Sigmoid colon (tissue), 7 donors: ENCODE measurements around the gene PDRG1. TPM values are rescaled to one million over a fixed set of nuclear protein-coding genes. Genes with fewer than 3 reads are reported as not detected.

Experiments used
- DNase-seq: peaks from one replicate; pipeline ENCODE4 v3.0.0-alpha.2; 2019
- H3K27ac ChIP-seq, 4 donors: fragments of 200-600 bp; sonication (generic); one replicate each; pipeline ENCODE4 v1.5.1; 2016 to 2019; ENCODE audit warnings: mild to moderate bottlenecking in 1 of 4
- H3K27me3 ChIP-seq, 3 donors: fragments of 200-600 bp; sonication (generic); one replicate each; pipeline ENCODE4 v1.5.1; 2019; ENCODE audit warnings: mild to moderate bottlenecking in 1 of 3
- H3K36me3 ChIP-seq, 4 donors: fragments of 200-600 bp; sonication (generic); one replicate each; pipeline ENCODE4 v1.5.1; 2016 to 2019
- H3K4me1 ChIP-seq, 4 donors: fragments of 200-600 bp; sonication (generic); one replicate each; pipeline ENCODE4 v1.5.1; 2017 to 2019
- H3K4me3 ChIP-seq, 4 donors: fragments of 200-600 bp; sonication (generic); one replicate each; pipeline ENCODE4 v1.5.1; 2017 to 2019; ENCODE audit warnings: mild to moderate bottlenecking in 2 of 4, moderate library complexity in 1 of 4
- H3K9me3 ChIP-seq, 4 donors: fragments of 200-600 bp in 3 of 4; sonication (generic) in 3 of 4; one replicate each; pipeline versions ENCODE4 v1.5.1 to v1.6.1; 2013 to 2019
- CTCF ChIP-seq, 4 experiments: fragments of 450-650 bp in 3 of 4; fragments of 200-600 bp in 1 of 4; IDR thresholded peaks; one replicate each; pipeline ENCODE4 v1.5.1; 2016 to 2019; ENCODE audit warnings: antibody characterized with exemption in 4 of 4, mild to moderate bottlenecking in 3 of 4, moderate library complexity in 2 of 4
- EP300 ChIP-seq, 4 donors: sonication (generic); formaldehyde crosslinking; IDR thresholded peaks; one replicate each; pipeline ENCODE4 v1.6.1; 2017; ENCODE audit warnings: antibody characterized with exemption in 4 of 4
- POLR2A ChIP-seq, 2 donors: fragments of 450-650 bp; IDR thresholded peaks; one replicate each; pipeline ENCODE4 v1.6.1; 2016; ENCODE audit warnings: antibody characterized with exemption in 2 of 2, mild to moderate bottlenecking in 2 of 2, moderate library complexity in 2 of 2
- POLR2AphosphoS5 ChIP-seq, 4 donors: sonication (generic); formaldehyde crosslinking; IDR thresholded peaks; one replicate each; pipeline ENCODE4 v1.6.1; 2017; ENCODE audit warnings: antibody characterized with exemption in 4 of 4
- WGBS, 2 donors: extraction: QIAGEN DNeasy Blood & Tissue Kit; methylation state at CpG; one replicate each; pipeline ENCODE4 v1.1.7; 2013; 5-methylcytosine and 5-hydroxymethylcytosine counted together
- intact Hi-C: fragments of 100-400 bp; cut with DNase I; formaldehyde crosslinking; loops from one replicate; pipeline ENCODE4 v1.15.1; 2023
- polyA plus RNA-seq, 3 donors: library from polyadenylated mRNA; stranded (reverse); fragments of 200-250 nt; gene quantifications; one replicate each; pipeline ENCODE4 v1.2.3, GENCODE V29; 2013
- total RNA-seq, 4 donors: library from RNA; depleted of rRNA; stranded (reverse); fragments of >200 nt; gene quantifications; one replicate each; pipeline ENCODE4 v1.1.0, GENCODE V29; 2016
- donor health status: healthy with polysubstance abuse.
- donor health status: Bipolar disorder and iron deficiency.
- donor health status: healthy.

The PDRG1 gene
- total and polyA plus RNA-seq, 7 donors, result 5.0 to 15.2 (median 10.2) TPM

GRCh38 chr20:31909253-31910070 is 42.4 kb downstream of the PDRG1 start:
- H3K4me1 ChIP-seq, result no peaks in the 10 kb centered on the region
- TF ChIP-seq CTCF (IDR thresholded peaks at IDR 0.05), result no peak
- TF ChIP-seq POLR2AphosphoS5 (IDR thresholded peaks at IDR 0.05), result no peak
- TF ChIP-seq EP300 (IDR thresholded peaks at IDR 0.05), result no peak
- TF ChIP-seq POLR2A (IDR thresholded peaks at IDR 0.05), result no peak
- WGBS, 2 donors, result 88 to 92% methylated on average over 17 of the region's 17 CpGs

GRCh38 chr20:31908424-31908823 is 43.4 kb downstream of the PDRG1 start:
- peak; percentile 24 for DNase-seq
- H3K9me3 ChIP-seq, result no peaks in the 10 kb centered on the region
- no peak overlapping the region for H3K27ac ChIP-seq
- intact Hi-C loops, result no loop called here
- TF ChIP-seq POLR2A (IDR thresholded peaks at IDR 0.05), result no peak
- no peak for TF ChIP-seq EP300 (IDR thresholded peaks at IDR 0.05)
- TF ChIP-seq CTCF (IDR thresholded peaks at IDR 0.05), result no peak
- TF ChIP-seq POLR2AphosphoS5 (IDR thresholded peaks at IDR 0.05), result no peak
- H3K36me3 ChIP-seq, result no peaks in the 10 kb centered on the region
- 73 to 89% methylated on average over 11 of the region's 11 CpGs for WGBS, 2 donors
- no peaks in the 10 kb centered on the region for H3K4me1 ChIP-seq
- no peaks in the 10 kb centered on the region for H3K27me3 ChIP-seq
- H3K4me3 ChIP-seq, result no peak overlapping the region

More at GRCh38 chr20:31909253-31910070, 42.4 kb downstream of the PDRG1 start:
- peak; percentile 15 for DNase-seq
- Histone ChIP-seq H3K36me3 (no peaks in the 10 kb centered on the region), H3K27me3 (no peaks in the 10 kb centered on the region), H3K4me3 (no peak overlapping the region), H3K9me3 (no peaks in the 10 kb centered on the region), H3K27ac (no peak overlapping the region)
- intact Hi-C loops, result no loop called here

DNA sequence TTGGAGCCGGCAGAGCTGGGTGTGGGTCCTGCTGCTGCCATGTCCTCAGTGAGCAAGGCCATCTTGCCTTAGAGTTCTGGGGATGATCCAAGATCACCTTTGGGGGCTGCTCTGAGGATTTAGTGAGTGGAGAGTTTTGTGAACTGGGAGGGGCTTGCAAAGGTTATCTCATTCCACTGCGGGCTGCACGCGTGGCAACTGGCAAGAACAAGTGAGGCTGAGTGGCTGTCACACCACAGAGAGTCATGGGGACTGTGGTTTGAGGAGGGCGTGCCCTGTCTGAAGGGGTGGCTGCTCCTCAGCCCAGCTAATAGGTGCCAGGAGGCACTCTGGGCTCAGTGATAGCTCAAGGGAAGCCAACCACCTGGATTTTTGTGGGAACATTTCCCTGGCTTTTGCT is 43.8 kb downstream of the PDRG1 start:
- no peak overlapping the region for H3K4me3 ChIP-seq
- no peak overlapping the region for H3K27ac ChIP-seq
- WGBS, 2 donors, result 82 to 83% methylated on average over 5 of the region's 5 CpGs
- no peaks in the 10 kb centered on the region for H3K4me1 ChIP-seq
- no peaks in the 10 kb centered on the region for H3K9me3 ChIP-seq
- TF ChIP-seq CTCF (IDR thresholded peaks at IDR 0.05) (no peak), POLR2A (IDR thresholded peaks at IDR 0.05) (no peak), POLR2AphosphoS5 (IDR thresholded peaks at IDR 0.05) (no peak), EP300 (IDR thresholded peaks at IDR 0.05) (no peak)
- peak; percentile 37 for DNase-seq
- H3K36me3 ChIP-seq, result no peaks in the 10 kb centered on the region
- intact Hi-C loops, result no loop called here
- H3K27me3 ChIP-seq, result no peaks in the 10 kb centered on the region

GRCh38 chr20:31907046-31907445 is 44.8 kb downstream of the PDRG1 start:
- intact Hi-C loops, result no loop called here
- Histone ChIP-seq H3K4me3 (no peak overlapping the region), H3K4me1 (no peaks in the 10 kb centered on the region), H3K27me3 (no peaks in the 10 kb centered on the region), H3K27ac (no peak overlapping the region), H3K9me3 (no peaks in the 10 kb centered on the region), H3K36me3 (no peaks in the 10 kb centered on the region)
- DNase-seq, result no peak
- TF ChIP-seq POLR2A (IDR thresholded peaks at IDR 0.05), result no peak
- no peak for TF ChIP-seq EP300 (IDR thresholded peaks at IDR 0.05)
- TF ChIP-seq POLR2AphosphoS5 (IDR thresholded peaks at IDR 0.05), result no peak
- TF ChIP-seq CTCF (IDR thresholded peaks at IDR 0.05), result no peak
- WGBS, 2 donors, result 93 to 94% methylated on average over 5 of the region's 5 CpGs
